ENCODE measurements around the gene SLC17A9.

SLC17A9 gene

GRCh38 chr20:62937268-62938104, 15.0 kb upstream of the SLC17A9 start:
- Mint-ChIP-seq H3K36me3 (peaks cover 30% of the 10 kb centered on the region), H3K4me3 (peak overlapping the region; percentile 99), H3K9me3 (no peaks in the 10 kb centered on the region), H3K27ac (peak overlapping the region; percentile 97), H3K27me3 (no peaks in the 10 kb centered on the region), H3K4me1 (peaks cover 49% of the 10 kb centered on the region)
- DNase-seq = peak; percentile 97
- CTCF ChIA-PET = interaction anchor here (0.7 to 2.7 kb wide), 4 partner anchors 10 to 35 kb away, joined by 3 to 11 read pairs (median 3); no protein-coding TSS in a partner anchor

GRCh38 chr20:62938105-62938888, 14.2 kb upstream of the SLC17A9 start, which contains the start of gene GID8:
TSS of gene GID8 (plus strand) at chr20:62938147. CDS start at chr20:62941503, 3,356 bp downstream.
- no peaks in the 10 kb centered on the region for H3K9me3 Mint-ChIP-seq

GRCh38 chr20:62940875-62941274, 11.6 kb upstream of the SLC17A9 start:
- no peak for DNase-seq
- Mint-ChIP-seq H3K4me3 (no peak overlapping the region), H3K27ac (no peak overlapping the region), H3K27me3 (no peaks in the 10 kb centered on the region), H3K4me1 (peaks cover 39% of the 10 kb centered on the region), H3K9me3 (no peaks in the 10 kb centered on the region), H3K36me3 (peaks cover 48% of the 10 kb centered on the region)
- CTCF ChIA-PET = interaction anchor here (0.7 kb wide), 2 partner anchors 14 to 31 kb away, joined by 3 read pairs; no protein-coding TSS in a partner anchor

More at GRCh38 chr20:62938105-62938888, 14.2 kb upstream of the SLC17A9 start, which contains the start of gene GID8:
- Mint-ChIP-seq H3K27me3 (no peaks in the 10 kb centered on the region), H3K36me3 (peaks cover 35% of the 10 kb centered on the region), H3K27ac (peak within 1 kb of the TSS; percentile 97), H3K4me1 (peaks cover 41% of the 10 kb centered on the region), H3K4me3 (peak within 1 kb of the TSS; percentile 99)
- DNase-seq = peak; percentile 64
- CTCF ChIA-PET = interaction anchor here (1.3 to 2.7 kb wide), 2 partner anchors 11 to 36 kb away, joined by 3 to 11 read pairs; no protein-coding TSS in a partner anchor

- peaks cover 36% of the 10 kb centered on the region for H3K4me1 Mint-ChIP-seq
- no peak for DNase-seq
- H3K4me3 Mint-ChIP-seq = no peak overlapping the region
- peaks cover 56% of the 10 kb centered on the region for H3K36me3 Mint-ChIP-seq
- H3K9me3 Mint-ChIP-seq = no peaks in the 10 kb centered on the region
- CTCF ChIA-PET = interaction anchor here (0.7 kb wide), 1 partner anchor 23 kb away, joined by 3 read pairs; no protein-coding TSS in a partner anchor
- no peaks in the 10 kb centered on the region for H3K27me3 Mint-ChIP-seq
- no peak overlapping the region for H3K27ac Mint-ChIP-seq
Observed at GRCh38 chr20:62941792-62942191, 10.7 kb upstream of the SLC17A9 start.

- Mint-ChIP-seq H3K9me3 (no peaks in the 10 kb centered on the region), H3K4me3 (no peak overlapping the region), H3K36me3 (peaks cover 59% of the 10 kb centered on the region), H3K27me3 (no peaks in the 10 kb centered on the region), H3K4me1 (peaks cover 33% of the 10 kb centered on the region), H3K27ac (no peak overlapping the region)
- DNase-seq = no peak
- CTCF ChIA-PET = interaction anchor here (0.7 kb wide), 1 partner anchor 24 kb away, joined by 3 read pairs; no protein-coding TSS in a partner anchor
Observed at GRCh38 chr20:62942456-62942855, 10.1 kb upstream of the SLC17A9 start.

GRCh38 chr20:62943396-62943795, 9.1 kb upstream of the SLC17A9 start:
- Mint-ChIP-seq H3K4me3 (no peak overlapping the region), H3K27me3 (no peaks in the 10 kb centered on the region), H3K9me3 (no peaks in the 10 kb centered on the region), H3K4me1 (peaks cover 32% of the 10 kb centered on the region), H3K27ac (no peak overlapping the region), H3K36me3 (peaks cover 66% of the 10 kb centered on the region)
- DNase-seq = no peak
- CTCF ChIA-PET = no interaction called here

GRCh38 chr20:62944184-62944583, 8.3 kb upstream of the SLC17A9 start:
- Mint-ChIP-seq H3K27ac (no peak overlapping the region), H3K4me3 (no peak overlapping the region), H3K36me3 (peaks cover 69% of the 10 kb centered on the region), H3K4me1 (peaks cover 25% of the 10 kb centered on the region), H3K9me3 (peaks cover 4% of the 10 kb centered on the region), H3K27me3 (no peaks in the 10 kb centered on the region)
- DNase-seq = no peak
- CTCF ChIA-PET = no interaction called here

GRCh38 chr20:62944746-62945145, 7.8 kb upstream of the SLC17A9 start:
- Mint-ChIP-seq H3K36me3 (peaks cover 69% of the 10 kb centered on the region), H3K4me1 (peaks cover 22% of the 10 kb centered on the region), H3K27ac (no peak overlapping the region), H3K9me3 (peaks cover 6% of the 10 kb centered on the region), H3K27me3 (no peaks in the 10 kb centered on the region), H3K4me3 (no peak overlapping the region)
- CTCF ChIA-PET = no interaction called here
- DNase-seq = no peak

GRCh38 chr20:62945771-62946339, 6.7 kb upstream of the SLC17A9 start:
- CTCF ChIA-PET = no interaction called here
- Mint-ChIP-seq H3K27me3 (no peaks in the 10 kb centered on the region), H3K4me3 (no peak overlapping the region)

GRCh38 chr20:62946918-62947317, 5.6 kb upstream of the SLC17A9 start:
- Mint-ChIP-seq H3K4me3 (no peak overlapping the region), H3K36me3 (peaks cover 73% of the 10 kb centered on the region), H3K27me3 (no peaks in the 10 kb centered on the region), H3K27ac (no peak overlapping the region), H3K4me1 (peaks cover 16% of the 10 kb centered on the region), H3K9me3 (peaks cover 6% of the 10 kb centered on the region)
- DNase-seq = no peak
- CTCF ChIA-PET = interaction anchor here (1.0 kb wide), 1 partner anchor 39 kb away, joined by 3 read pairs; no protein-coding TSS in a partner anchor

More at GRCh38 chr20:62945771-62946339, 6.7 kb upstream of the SLC17A9 start:
- Mint-ChIP-seq H3K4me1 (peaks cover 16% of the 10 kb centered on the region), H3K27ac (no peak overlapping the region), H3K9me3 (peaks cover 6% of the 10 kb centered on the region), H3K36me3 (peaks cover 77% of the 10 kb centered on the region)
- DNase-seq = no peak

- peaks cover 19% of the 10 kb centered on the region for H3K4me1 Mint-ChIP-seq
- CTCF ChIA-PET = interaction anchor here (1.0 to 1.2 kb wide), 2 partner anchors 14 to 40 kb away, joined by 3 read pairs; no protein-coding TSS in a partner anchor
- peak overlapping the region; percentile 34 for H3K27ac Mint-ChIP-seq
- DNase-seq = no peak
- H3K36me3 Mint-ChIP-seq = peaks cover 73% of the 10 kb centered on the region
- H3K27me3 Mint-ChIP-seq = no peaks in the 10 kb centered on the region
- no peak overlapping the region for H3K4me3 Mint-ChIP-seq
- H3K9me3 Mint-ChIP-seq = peaks cover 6% of the 10 kb centered on the region
Observed at GRCh38 chr20:62947532-62948300, 4.8 kb upstream of the SLC17A9 start.

GRCh38 chr20:62949153-62949821, 3.2 kb upstream of the SLC17A9 start:
- Mint-ChIP-seq H3K27me3 (no peaks in the 10 kb centered on the region), H3K27ac (no peak overlapping the region), H3K4me3 (no peak overlapping the region), H3K9me3 (peaks cover 6% of the 10 kb centered on the region), H3K4me1 (peaks cover 29% of the 10 kb centered on the region), H3K36me3 (peaks cover 61% of the 10 kb centered on the region)
- CTCF ChIA-PET = interaction anchor here (1.0 to 1.2 kb wide), 2 partner anchors 13 to 88 kb away, joined by 3 read pairs; partner anchors contain the start of gene TCFL5
- no peak for DNase-seq

- CTCF ChIA-PET = interaction anchor here (1.0 kb wide), 1 partner anchor 88 kb away, joined by 3 read pairs; the partner anchor contains the start of gene TCFL5
- Mint-ChIP-seq H3K4me3 (no peak overlapping the region), H3K9me3 (peaks cover 6% of the 10 kb centered on the region), H3K4me1 (peaks cover 36% of the 10 kb centered on the region), H3K36me3 (peaks cover 57% of the 10 kb centered on the region), H3K27ac (peak overlapping the region; percentile 11), H3K27me3 (no peaks in the 10 kb centered on the region)
- DNase-seq = no peak
Observed at GRCh38 chr20:62949962-62950361, 2.5 kb upstream of the SLC17A9 start.

Data from activated naive CD4-positive, alpha-beta T cell treated with anti-CD3 and anti-CD28 coated beads, Interleukin-2, amount 10 ng/mL, durations not matched to agents 7 days and 5 days (primary cell).